ENCODE data around the gene DNAAF1. TPM values are rescaled to one million over a fixed set of nuclear protein-coding genes. Genes with fewer than 3 reads are reported as not detected.

The DNAAF1 gene
- total RNA-seq, 1 donor from 2014 or later: not detected

- TF ChIP-seq CTCF (IDR thresholded peaks at IDR 0.05; ENCODE audit: insufficient read depth, low read length, poor library complexity, severe bottlenecking): no peak
- no peak for DNase-seq (ENCODE audit: low read depth)
- no peak overlapping the region for H3K4me3 ChIP-seq (ENCODE audit: low read depth, low read length)
- no peaks in the 10 kb centered on the region for H3K36me3 ChIP-seq (ENCODE audit: control insufficient read depth, insufficient read depth, low read length)
- peaks cover 3% of the 10 kb centered on the region for H3K27me3 ChIP-seq (ENCODE audit: control insufficient read depth, insufficient read depth, low read length)
Observed at GRCh38 chr16:84159007-84159406, 13.9 kb downstream of the DNAAF1 start.

- TF ChIP-seq CTCF (IDR thresholded peaks at IDR 0.05; ENCODE audit: insufficient read depth, low read length, poor library complexity, severe bottlenecking): no peak
- no peak for DNase-seq (ENCODE audit: low read depth)
- Histone ChIP-seq H3K36me3 (ENCODE audit: control insufficient read depth, insufficient read depth, low read length) (no peaks in the 10 kb centered on the region), H3K4me3 (ENCODE audit: low read depth, low read length) (no peak overlapping the region), H3K27me3 (ENCODE audit: control insufficient read depth, insufficient read depth, low read length) (peaks cover 5% of the 10 kb centered on the region)
Observed at GRCh38 chr16:84159800-84160199, 14.7 kb downstream of the DNAAF1 start.

GRCh38 chr16:84161037-84161436, 15.9 kb downstream of the DNAAF1 start:
- no peak overlapping the region for H3K4me3 ChIP-seq (ENCODE audit: low read depth, low read length)
- DNase-seq (ENCODE audit: low read depth): no peak
- H3K36me3 ChIP-seq (ENCODE audit: control insufficient read depth, insufficient read depth, low read length): no peaks in the 10 kb centered on the region
- TF ChIP-seq CTCF (IDR thresholded peaks at IDR 0.05; ENCODE audit: insufficient read depth, low read length, poor library complexity, severe bottlenecking): no peak
- peaks cover 5% of the 10 kb centered on the region for H3K27me3 ChIP-seq (ENCODE audit: control insufficient read depth, insufficient read depth, low read length)

- no peak for DNase-seq (ENCODE audit: low read depth)
- Histone ChIP-seq H3K36me3 (ENCODE audit: control insufficient read depth, insufficient read depth, low read length) (no peaks in the 10 kb centered on the region), H3K27me3 (ENCODE audit: control insufficient read depth, insufficient read depth, low read length) (peaks cover 7% of the 10 kb centered on the region)
Observed at GRCh38 chr16:84161801-84162200, 16.7 kb downstream of the DNAAF1 start.

GRCh38 chr16:84165746-84166145, 20.6 kb downstream of the DNAAF1 start:
- no peak for DNase-seq (ENCODE audit: low read depth)
- peaks cover 11% of the 10 kb centered on the region for H3K27me3 ChIP-seq (ENCODE audit: control insufficient read depth, insufficient read depth, low read length)
- H3K4me3 ChIP-seq (ENCODE audit: low read depth, low read length): no peak overlapping the region
- H3K36me3 ChIP-seq (ENCODE audit: control insufficient read depth, insufficient read depth, low read length): no peaks in the 10 kb centered on the region
- TF ChIP-seq CTCF (IDR thresholded peaks at IDR 0.05; ENCODE audit: insufficient read depth, low read length, poor library complexity, severe bottlenecking): no peak

More at GRCh38 chr16:84161801-84162200, 16.7 kb downstream of the DNAAF1 start:
- no peak overlapping the region for H3K4me3 ChIP-seq (ENCODE audit: low read depth, low read length)
- TF ChIP-seq CTCF (IDR thresholded peaks at IDR 0.05; ENCODE audit: insufficient read depth, low read length, poor library complexity, severe bottlenecking): no peak
